Breast epithelium (tissue), 4 donors: Measurements from ENCODE around the gene PTPRF. TPM values are rescaled to one million over a fixed set of nuclear protein-coding genes. Genes with fewer than 3 reads are reported as not detected.

Source experiments
- DNase-seq, 2 donors: peaks; one replicate each; pipeline ENCODE4 v3.0.0-alpha.2; 2019; ENCODE audit warnings: low spot score in 2 of 2
- H3K27ac ChIP-seq, 2 donors: fragments of 200-600 bp; sonication (generic) in 1 of 2; one replicate each; pipeline ENCODE4 v1.5.1; 2016 to 2019; ENCODE audit warnings: mild to moderate bottlenecking in 1 of 2
- H3K27me3 ChIP-seq, 2 donors: fragments of 200-600 bp; sonication (generic) in 1 of 2; one replicate each; pipeline versions ENCODE4 v1.5.1 to v1.6.0; 2017 to 2019; ENCODE audit warnings: control low read depth in 1 of 2, mild to moderate bottlenecking in 1 of 2
- H3K36me3 ChIP-seq: fragments of 200-600 bp; one replicate; pipeline ENCODE4 v1.5.1; 2019
- H3K4me1 ChIP-seq, 2 donors: fragments of 200-600 bp; sonication (generic); one replicate each; pipeline ENCODE4 v1.5.1; 2016 to 2019; ENCODE audit warnings: control low read depth in 1 of 2
- H3K4me3 ChIP-seq, 3 donors: fragments of 200-600 bp; sonication (generic); 1 replicate in 2 of 3; 2 replicates in 1 of 3; pipeline ENCODE4 v1.5.1; 2016 to 2019; ENCODE audit warnings: mild to moderate bottlenecking in 3 of 3, moderate library complexity in 2 of 3
- H3K9me3 ChIP-seq, 2 donors: fragments of 200-600 bp; sonication (generic) in 1 of 2; one replicate each; pipeline ENCODE4 v1.5.1; 2016 to 2019; ENCODE audit warnings: control low read depth in 1 of 2
- CTCF ChIP-seq, 3 donors: fragments of 450-650 bp; IDR thresholded peaks; one replicate each; pipeline ENCODE4 v1.5.1; 2016 to 2017; ENCODE audit warnings: antibody characterized with exemption in 3 of 3, mild to moderate bottlenecking in 3 of 3, moderate library complexity in 3 of 3
- POLR2A ChIP-seq: fragments of 450-650 bp; IDR thresholded peaks from one replicate; pipeline ENCODE4 v1.6.1; 2016; ENCODE audit warnings: antibody characterized with exemption, mild to moderate bottlenecking, moderate library complexity
- POLR2AphosphoS5 ChIP-seq, 3 donors: sonication (generic); formaldehyde crosslinking; IDR thresholded peaks; one replicate each; pipeline ENCODE4 v1.6.1; 2017; ENCODE audit warnings: antibody characterized with exemption in 3 of 3
- intact Hi-C: fragments of 100-400 bp; cut with DNase I; formaldehyde crosslinking; loops from one replicate; pipeline ENCODE4 v1.15.1; 2023; ENCODE audit warnings: low total_unique reads
- total RNA-seq, 3 donors: library from RNA; depleted of rRNA; stranded (reverse); fragments of >200 nt; gene quantifications; one replicate each; pipeline ENCODE4 v1.1.0, GENCODE V29; 2016

PTPRF gene
- total RNA-seq, 3 donors from 2014 or later = 109 to 149 (median 116) TPM

GRCh38 chr1:43622901-43623780 lies 92.5 kb downstream of the PTPRF start:
- Histone ChIP-seq H3K36me3 (peaks cover 5% of the 10 kb centered on the region), H3K27ac (peak overlapping the region in 1 of 2 donors; percentile 64), H3K27me3 (no peaks in the 10 kb centered on the region), H3K4me3 (no peak overlapping the region), H3K9me3 (no peaks in the 10 kb centered on the region), H3K4me1 (no peaks in the 10 kb centered on the region)
- intact Hi-C loops = no loop called here
- no peak for DNase-seq
- TF ChIP-seq POLR2A = no peak
- TF ChIP-seq CTCF (IDR thresholded peaks at IDR 0.05) = no peak
- no peak for TF ChIP-seq POLR2AphosphoS5 (IDR thresholded peaks at IDR 0.05)

GRCh38 chr1:43625063-43625780 lies 94.5 kb downstream of the PTPRF start:
- no peaks in the 10 kb centered on the region for H3K4me1 ChIP-seq
- intact Hi-C loops = no loop called here

GRCh38 chr1:43632135-43632670 lies 101.5 kb downstream of the PTPRF start:
- H3K36me3 ChIP-seq = no peaks in the 10 kb centered on the region
- H3K9me3 ChIP-seq = no peaks in the 10 kb centered on the region
- intact Hi-C loops = no loop called here
- H3K4me3 ChIP-seq = no peak overlapping the region
- no peak overlapping the region for H3K27ac ChIP-seq
- no peaks in the 10 kb centered on the region for H3K4me1 ChIP-seq
- no peak for DNase-seq
- TF ChIP-seq POLR2AphosphoS5 (IDR thresholded peaks at IDR 0.05) (no peak), CTCF (IDR thresholded peaks at IDR 0.05) (no peak), POLR2A (no peak)
- H3K27me3 ChIP-seq = no peaks in the 10 kb centered on the region

More at GRCh38 chr1:43625063-43625780, 94.5 kb downstream of the PTPRF start:
- Histone ChIP-seq H3K27ac (no peak overlapping the region), H3K9me3 (no peaks in the 10 kb centered on the region), H3K4me3 (no peak overlapping the region), H3K36me3 (no peaks in the 10 kb centered on the region), H3K27me3 (no peaks in the 10 kb centered on the region)
- DNase-seq = no peak
- TF ChIP-seq POLR2A (no peak), POLR2AphosphoS5 (IDR thresholded peaks at IDR 0.05) (no peak), CTCF (IDR thresholded peaks at IDR 0.05) (no peak)

GRCh38 chr1:43634721-43635120 lies 104.0 kb downstream of the PTPRF start:
- Histone ChIP-seq H3K27ac (no peak overlapping the region), H3K4me3 (no peak overlapping the region), H3K4me1 (no peaks in the 10 kb centered on the region), H3K27me3 (no peaks in the 10 kb centered on the region), H3K36me3 (no peaks in the 10 kb centered on the region), H3K9me3 (no peaks in the 10 kb centered on the region)
- intact Hi-C loops = no loop called here
- DNase-seq = no peak
- TF ChIP-seq CTCF (IDR thresholded peaks at IDR 0.05) (no peak), POLR2AphosphoS5 (IDR thresholded peaks at IDR 0.05) (no peak), POLR2A (no peak)
